Keratinocyte (primary cell): Measurements from ENCODE around the gene SSBP2.

Source experiments
- EZH2 ChIP-seq: IDR thresholded peaks from one replicate; pipeline ENCODE4 v1.6.1; 2012; ENCODE audit warnings: inconsistent platforms, mild to moderate bottlenecking, low read length, moderate library complexity
- TF ChIP-seq, protein P1 (sequence below), 3 experiments: IDR thresholded peaks in 1 of 3; conservative IDR thresholded peaks in 1 of 3; optimal IDR thresholded peaks in 1 of 3; 2 replicates in 2 of 3; 3 replicates in 1 of 3; pipeline versions ENCODE3 to v1.5.1; 2011; ENCODE audit warnings: low read length in 3 of 3, mild to moderate bottlenecking in 3 of 3, moderate library complexity in 2 of 3, control low read depth in 1 of 3, inconsistent platforms in 1 of 3; ENCODE audit not compliant: insufficient read depth in 2 of 3; ENCODE audit errors: extremely low read depth in 1 of 3

DNA sequence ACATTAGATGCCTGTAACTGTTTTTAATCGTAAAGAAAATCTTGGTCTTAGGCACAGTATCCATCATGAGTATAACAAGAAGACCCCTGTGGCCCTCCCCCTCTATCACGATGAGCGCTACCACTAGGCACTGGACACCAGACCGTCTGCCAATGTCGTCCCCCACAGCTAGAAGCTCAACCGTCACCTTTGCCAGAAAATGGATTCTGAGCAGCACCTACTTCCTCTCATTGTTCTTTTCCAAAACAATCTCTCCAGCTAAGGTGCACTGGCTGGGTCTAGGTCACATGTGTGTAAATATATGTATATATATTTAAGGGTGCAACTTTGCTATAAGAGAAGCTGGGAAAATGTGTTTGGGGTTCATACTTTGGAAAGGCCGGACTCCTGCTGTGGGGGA lies 15.7 kb upstream of the SSBP2 start:
- no peak for TF ChIP-seq EZH2
- TF ChIP-seq, protein P1, sequence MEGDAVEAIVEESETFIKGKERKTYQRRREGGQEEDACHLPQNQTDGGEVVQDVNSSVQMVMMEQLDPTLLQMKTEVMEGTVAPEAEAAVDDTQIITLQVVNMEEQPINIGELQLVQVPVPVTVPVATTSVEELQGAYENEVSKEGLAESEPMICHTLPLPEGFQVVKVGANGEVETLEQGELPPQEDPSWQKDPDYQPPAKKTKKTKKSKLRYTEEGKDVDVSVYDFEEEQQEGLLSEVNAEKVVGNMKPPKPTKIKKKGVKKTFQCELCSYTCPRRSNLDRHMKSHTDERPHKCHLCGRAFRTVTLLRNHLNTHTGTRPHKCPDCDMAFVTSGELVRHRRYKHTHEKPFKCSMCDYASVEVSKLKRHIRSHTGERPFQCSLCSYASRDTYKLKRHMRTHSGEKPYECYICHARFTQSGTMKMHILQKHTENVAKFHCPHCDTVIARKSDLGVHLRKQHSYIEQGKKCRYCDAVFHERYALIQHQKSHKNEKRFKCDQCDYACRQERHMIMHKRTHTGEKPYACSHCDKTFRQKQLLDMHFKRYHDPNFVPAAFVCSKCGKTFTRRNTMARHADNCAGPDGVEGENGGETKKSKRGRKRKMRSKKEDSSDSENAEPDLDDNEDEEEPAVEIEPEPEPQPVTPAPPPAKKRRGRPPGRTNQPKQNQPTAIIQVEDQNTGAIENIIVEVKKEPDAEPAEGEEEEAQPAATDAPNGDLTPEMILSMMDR (optimal IDR thresholded peaks at IDR 0.05 in 1 of 3, IDR thresholded peaks at IDR 0.05 in 1 of 3, conservative IDR thresholded peaks at IDR 0.05 in 1 of 3; ENCODE audit: extremely low read depth in 1 of 3, insufficient read depth in 2 of 3, low read length in 3 of 3): no peak
